GM18502 (cell line): ENCODE results near the gene TMEM165.
"Not testable (repeated sequence)": the region's sequence is repeated elsewhere in the genome, so short reads cannot be mapped to it uniquely, and the experiment has no call there.

Source experiments
- ATAC-seq: cut with Tn5 transposase; IDR thresholded peaks from one replicate; pipeline ENCODE4 v1.9.1; 2021; ENCODE audit warnings: mild to moderate bottlenecking; ENCODE audit not compliant: unreplicated experiment, poor library complexity

TMEM165 gene, protein sequence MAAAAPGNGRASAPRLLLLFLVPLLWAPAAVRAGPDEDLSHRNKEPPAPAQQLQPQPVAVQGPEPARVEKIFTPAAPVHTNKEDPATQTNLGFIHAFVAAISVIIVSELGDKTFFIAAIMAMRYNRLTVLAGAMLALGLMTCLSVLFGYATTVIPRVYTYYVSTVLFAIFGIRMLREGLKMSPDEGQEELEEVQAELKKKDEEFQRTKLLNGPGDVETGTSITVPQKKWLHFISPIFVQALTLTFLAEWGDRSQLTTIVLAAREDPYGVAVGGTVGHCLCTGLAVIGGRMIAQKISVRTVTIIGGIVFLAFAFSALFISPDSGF

DNA sequence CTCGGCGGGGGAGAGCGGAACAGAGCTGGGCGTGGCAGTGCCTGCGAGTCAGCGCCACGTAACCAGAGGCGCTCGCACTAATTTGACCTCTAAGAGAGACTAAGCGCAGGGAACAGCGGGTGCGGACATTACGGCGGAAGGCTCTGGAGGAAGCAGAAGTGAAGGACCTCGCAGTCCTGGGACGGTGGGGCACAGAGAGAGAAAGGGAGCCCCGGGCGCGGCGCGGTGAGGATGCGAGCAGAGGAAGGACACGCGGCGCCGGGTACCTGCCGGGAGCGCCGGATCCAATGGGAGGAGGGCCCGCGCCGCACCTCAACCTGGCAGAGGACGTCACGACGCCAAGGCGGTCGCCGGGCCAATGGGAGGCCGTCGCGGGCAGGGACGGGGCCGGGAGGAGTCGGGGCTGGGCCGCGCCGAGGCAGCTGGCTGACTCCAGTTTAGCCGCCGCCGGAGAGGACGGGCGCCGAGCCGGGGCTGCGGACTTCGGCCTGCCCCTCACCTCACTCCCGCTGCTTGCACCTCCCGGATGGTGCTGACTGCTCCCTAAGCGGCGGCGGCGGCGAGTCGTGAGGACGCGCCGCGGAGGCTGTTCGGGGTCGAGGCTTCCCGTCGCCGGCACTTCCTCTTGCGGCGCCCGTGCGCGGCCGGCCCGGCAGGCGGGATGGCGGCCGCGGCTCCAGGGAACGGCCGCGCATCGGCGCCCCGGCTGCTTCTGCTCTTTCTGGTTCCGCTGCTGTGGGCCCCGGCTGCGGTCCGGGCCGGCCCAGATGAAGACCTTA lies at the start of gene TMEM165:
Gene TMEM165 (plus strand): TSS at position 429 of the 779 bp plus-strand sequence. CDS start 233 bp downstream, at position 662.
- peak; percentile 94 for ATAC-seq

DNA sequence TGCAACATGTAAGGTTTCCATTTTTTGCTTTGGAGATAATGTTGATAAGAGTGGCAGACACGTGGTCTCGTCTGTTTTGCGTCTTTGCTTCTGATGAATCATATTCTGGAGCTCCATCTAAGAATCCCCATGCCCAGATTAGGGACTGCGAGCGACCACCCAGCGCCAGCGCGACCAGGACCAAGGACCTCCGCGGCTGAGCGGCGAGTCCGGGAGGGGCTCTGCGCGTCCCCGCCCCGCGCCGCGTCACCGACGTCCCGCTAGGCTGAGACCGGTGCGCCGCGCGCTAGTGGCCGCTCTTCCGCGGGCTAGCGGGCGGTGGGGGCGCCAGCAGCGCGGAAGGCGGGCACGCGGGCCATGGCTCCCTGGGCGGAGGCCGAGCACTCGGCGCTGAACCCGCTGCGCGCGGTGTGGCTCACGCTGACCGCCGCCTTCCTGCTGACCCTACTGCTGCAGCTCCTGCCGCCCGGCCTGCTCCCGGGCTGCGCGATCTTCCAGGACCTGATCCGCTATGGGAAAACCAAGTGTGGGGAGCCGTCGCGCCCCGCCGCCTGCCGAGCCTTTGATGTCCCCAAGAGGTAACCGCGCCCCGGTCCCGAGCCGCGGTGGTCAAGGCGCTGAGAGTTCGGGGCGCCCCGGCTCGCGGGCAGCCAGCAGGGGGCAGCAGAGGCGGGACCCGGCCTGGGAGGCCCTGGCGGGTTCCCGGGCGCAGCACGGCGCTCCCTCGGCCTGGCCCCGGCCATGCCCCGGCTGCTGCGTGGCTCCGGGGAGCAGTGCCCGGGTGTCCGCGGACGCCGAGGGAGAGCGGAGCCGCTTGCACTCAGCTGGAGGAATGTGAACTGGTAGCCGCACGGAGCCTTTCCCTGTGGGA lies 49.5 kb upstream of the TMEM165 start, which contains the start of gene SRD5A3:
Gene SRD5A3 (plus strand): TSS at position 263 of the 871 bp plus-strand sequence. CDS start 95 bp downstream, at position 358.
- peak; percentile 95 for ATAC-seq

DNA sequence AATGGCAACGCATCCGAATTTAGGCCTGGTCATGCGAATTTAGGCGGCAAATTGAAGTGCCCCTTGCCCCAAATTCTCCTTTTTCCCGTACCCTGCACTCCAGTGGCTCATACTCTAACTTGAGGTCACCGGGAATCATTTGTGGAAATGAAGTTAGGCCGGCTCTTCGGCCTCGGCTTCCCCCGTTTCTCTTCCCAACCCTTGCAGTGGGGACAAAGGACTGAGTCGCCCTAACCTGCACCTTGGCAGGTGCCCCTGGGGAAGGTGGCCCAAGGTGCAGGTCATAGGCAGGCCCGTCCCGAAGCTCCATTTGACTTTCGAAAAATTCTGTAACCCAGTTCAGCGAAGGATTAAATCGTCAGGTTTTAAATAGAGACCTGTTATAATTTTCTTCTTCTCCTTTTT lies 48.9 kb upstream of the TMEM165 start:
- ATAC-seq: no peak

DNA sequence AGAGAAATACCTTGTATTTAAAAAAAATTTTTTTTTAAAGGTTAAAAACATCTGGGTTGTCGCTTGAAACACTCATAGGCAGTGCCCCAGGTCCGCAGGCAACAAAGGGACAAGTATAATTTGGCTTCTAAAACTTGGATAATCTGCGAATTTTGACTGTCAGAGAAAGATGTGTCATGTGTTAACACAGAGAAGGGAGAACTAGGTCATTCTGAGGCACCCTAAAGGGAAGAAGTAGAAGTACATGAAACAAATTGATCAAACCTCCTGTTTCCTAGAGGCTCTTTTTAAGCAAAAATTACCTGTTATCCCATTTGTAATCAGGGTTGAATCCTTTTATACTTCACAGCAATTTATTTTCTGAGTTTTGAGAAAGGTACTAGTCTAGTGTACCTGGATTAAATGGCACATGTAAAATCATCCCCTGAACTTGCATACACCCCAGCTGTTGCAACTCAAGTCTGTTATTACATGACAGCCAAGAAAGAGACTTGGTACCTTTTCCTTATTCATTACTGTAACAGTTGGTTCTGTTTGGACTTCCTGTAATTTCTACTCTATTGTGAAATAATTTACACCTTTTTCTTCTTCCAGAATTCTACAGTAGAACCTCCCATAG lies 48.0 kb upstream of the TMEM165 start:
- ATAC-seq: no peak

DNA sequence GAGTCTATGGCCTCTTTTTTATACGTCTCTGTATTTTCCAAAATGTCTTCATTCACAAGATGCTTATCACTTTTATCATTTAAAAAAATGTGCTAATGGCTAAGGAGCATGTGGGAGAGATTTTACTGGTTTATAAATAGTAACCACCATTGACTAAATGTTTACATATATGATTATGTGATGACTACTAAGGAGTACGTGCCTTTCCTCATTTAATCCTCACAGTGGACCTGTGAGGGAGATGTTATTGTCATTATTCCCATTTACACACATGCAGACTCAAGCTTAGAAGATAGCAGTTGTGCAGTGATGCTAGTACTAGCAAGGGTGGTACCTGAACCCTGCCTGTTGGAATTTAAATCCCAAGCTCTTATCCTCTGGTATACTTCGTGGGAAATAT lies 47.3 kb upstream of the TMEM165 start:
- no peak for ATAC-seq

DNA sequence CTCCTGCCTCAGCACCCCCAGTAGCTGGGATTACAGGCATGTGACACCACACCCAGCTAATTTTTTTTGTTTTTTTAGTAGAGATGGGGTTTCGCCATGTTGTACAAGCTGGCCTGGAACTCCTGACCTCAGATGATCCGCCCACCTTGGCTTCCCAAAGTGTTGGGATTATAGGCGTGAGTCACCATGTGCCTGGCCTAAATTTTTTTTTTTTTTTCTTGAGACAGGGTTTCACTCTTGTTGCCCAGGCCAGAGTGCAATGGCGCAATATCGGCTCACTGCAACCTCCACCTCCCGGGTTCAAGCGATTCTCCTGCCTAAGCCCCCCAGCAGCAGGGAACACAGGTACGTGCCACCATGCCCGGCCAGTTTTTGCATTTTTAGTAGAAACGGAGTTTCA lies 44.9 kb upstream of the TMEM165 start:
- ATAC-seq: not testable (repeated sequence)

DNA sequence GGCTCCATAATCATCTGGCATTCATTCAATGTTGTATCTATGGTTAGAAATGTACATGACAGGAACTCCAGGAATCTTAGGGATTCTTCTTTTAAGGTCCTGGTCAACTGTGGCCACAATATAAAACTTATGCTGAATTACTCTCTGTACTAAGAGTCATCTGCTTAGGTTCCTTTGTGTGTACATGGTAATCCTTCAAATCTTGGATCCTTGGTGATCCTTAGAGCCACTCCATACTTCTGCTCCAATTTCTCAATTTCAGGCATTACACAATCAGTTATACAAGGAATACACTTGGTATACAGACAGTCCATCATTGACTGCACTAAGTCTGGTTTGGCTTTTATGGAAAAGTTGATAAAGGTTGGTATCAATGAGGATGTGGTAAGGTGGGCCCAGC lies 43.9 kb upstream of the TMEM165 start:
- no peak for ATAC-seq

DNA sequence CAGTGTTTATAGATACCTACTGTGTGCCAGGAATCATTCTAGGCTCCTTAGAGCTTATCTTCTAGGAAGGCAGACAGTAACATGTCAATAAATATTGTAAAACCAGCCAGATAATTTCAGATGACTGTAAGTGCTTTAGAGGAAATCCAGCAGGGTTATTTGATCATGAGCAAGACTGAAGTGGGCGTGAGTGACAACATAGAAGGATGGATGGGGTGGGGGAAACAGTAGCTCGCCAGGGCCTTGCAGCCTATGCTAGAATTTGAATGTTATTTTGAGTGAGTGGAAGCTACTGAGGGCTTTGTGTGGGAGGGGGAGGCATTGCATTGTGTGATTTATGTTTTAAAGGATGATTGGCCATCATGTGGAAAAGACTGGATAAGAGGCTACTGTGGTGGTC lies 43.0 kb upstream of the TMEM165 start:
- ATAC-seq: no peak

DNA sequence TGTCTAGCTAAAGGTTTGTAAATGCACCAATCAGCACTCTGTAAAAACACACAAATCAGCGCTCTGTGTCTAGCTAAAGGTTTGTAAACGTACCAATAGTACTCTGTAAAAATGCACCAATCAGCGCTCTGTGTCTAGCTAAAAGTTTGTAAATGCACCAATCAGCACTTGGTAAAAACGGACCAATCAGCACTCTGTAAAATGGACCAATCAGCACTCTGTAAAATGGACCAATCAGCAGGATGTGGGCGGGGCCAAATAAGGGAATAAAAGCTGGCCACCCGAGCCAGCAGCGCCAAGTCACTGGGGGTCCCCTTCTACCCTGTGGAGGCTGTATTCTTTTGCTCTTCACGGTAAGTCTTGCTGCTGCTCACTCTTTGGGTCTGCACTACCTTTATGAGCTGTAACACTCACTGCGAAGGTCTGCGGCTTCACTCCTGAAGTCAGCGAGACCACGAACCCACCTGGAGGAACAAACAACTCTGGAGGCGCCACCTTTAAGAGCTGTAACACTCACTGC lies 42.5 kb upstream of the TMEM165 start:
- ATAC-seq: not testable (repeated sequence)

DNA sequence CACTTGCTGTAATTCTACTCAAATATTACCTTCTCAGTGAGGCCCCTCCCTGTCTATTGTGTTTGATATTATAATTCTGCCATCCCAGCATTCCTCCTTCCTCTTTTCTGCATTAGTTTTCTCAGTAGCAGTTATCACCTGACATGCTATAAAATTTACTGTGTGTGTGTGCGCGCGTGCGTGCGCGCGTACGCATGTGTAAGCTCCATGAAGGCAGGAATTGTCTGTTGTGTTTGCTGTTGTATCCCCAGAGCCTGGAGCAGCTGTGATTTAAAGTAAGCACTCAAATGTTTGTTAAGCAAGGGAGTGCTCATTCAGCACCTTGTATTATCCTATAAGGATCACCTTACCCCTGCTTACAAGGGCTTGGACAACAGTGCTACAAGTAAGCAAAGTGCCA lies 41.1 kb upstream of the TMEM165 start:
- ATAC-seq: no peak

DNA sequence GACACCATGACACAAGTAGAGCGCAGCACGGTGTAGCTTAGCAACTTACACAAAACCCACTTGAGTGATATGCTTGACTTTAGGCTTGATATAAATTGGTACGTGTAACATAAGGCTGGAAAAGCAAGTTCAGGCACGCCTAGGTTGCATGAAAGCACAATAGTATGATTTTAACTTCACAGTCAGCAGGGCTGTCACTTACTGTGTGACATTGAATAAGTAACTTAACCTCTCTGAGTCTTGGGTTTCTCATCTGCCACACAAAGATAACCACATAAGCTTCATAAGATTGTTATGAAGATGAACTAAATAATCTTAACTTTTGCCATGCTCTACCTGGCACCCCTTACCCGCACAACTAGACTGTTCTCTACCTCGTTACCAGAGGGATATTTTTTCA lies 40.2 kb upstream of the TMEM165 start:
- ATAC-seq: no peak

DNA sequence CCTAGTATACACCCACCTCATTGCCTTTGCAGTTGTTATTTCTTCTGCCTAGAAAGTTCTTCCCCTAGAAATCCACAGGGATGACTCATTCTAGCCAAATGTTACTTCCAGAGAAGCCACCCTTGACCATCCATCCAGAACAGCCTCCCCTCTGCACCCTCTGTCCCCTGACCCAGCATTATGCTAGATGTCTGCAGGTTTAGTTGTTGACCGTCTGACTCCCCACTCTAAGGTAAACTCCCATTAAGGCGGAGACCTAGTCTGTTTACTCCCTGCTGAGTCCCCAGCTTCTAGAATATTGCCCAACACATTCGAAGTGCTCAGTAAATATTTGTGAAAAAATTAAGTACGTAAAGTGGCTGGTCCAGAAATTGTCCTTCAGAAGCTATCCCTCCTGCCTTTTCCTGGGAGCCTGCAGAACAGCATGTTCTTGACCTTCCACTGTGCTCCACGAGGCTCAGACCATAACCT lies 38.7 kb upstream of the TMEM165 start:
- no peak for ATAC-seq

DNA sequence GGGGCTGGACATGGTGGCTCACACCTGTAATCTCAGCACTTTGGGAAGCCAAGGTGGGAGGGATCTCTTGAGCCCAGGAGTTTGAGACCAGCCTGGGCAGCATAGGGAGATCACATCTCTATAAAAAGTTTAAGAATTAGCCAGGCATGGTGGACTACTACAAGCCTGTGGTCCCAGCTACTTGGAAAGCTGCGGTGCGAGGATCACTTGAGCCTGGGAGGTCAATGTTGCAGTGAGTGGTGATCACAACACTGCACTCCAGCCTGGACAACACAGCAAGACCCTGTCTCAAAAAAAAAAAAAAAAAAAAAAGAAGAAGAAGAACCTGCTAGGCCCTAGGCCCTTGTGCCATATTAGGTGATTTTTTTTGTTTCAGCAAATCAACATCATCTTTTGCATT lies 37.5 kb upstream of the TMEM165 start:
- ATAC-seq: peak; percentile 10

DNA sequence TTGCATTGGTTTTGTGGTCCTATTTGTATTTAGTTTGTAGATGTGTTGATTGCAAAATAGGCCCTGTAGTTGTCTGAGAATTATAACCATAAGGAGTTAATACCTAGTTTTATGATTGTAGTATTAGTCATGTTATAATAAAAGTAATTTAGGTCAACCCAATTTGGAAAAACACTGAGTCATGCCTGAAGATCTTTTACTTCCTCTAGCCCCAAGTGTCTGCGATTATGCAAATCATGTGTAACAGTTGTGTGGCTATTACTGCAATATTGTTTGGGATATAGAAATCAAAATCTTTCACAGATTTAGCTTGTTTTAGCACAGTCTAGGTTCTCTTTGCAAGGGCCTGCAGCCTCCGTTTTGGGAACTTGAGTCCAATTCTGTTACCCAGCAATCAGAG lies 37.1 kb upstream of the TMEM165 start:
- peak; percentile 87 for ATAC-seq

DNA sequence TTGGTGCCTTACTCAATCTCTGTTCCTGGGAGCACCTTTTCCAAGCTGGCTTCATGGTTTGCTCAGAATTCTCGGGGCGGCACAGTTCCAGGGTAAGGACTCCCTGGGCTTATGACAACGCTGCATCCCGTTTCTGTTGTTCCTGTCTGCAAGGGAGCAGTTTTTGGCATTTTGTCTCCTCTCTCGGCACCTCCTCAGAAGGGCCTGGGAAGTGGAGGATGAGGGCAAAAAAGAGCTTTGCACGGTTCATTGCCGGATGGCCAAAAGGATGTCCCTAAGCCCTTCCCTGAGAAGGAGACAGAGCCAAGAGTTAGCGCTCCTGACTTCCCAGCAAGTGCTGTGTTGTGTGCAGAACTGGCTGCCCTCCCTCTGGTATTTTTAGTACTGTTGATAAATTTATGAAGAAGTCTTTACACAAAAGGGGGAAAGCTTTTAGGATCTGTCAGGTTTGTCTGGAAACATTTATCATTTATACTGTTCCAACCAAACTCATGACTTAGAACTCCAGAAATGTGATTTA lies 36.3 kb upstream of the TMEM165 start:
- no peak for ATAC-seq

DNA sequence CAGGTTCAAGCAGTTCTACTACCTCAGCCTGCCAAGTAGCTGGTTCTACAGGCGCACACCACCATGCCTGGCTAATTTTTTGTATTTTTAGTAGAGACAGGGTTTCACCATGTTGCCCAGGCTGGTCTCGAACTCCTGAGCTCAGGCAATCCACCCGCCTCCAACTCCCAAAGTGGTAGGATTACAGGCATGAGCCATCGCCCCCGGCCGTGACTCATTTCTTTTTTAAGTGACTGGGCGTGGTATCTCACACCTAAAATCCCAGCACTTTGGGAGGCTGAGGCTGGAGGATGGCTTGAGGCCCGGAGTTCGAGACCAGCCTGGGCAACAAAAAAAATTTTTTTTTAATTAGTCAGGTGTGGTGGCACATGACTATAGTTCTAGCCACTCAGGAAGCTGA lies 32.8 kb upstream of the TMEM165 start:
- ATAC-seq: not testable (repeated sequence)

DNA sequence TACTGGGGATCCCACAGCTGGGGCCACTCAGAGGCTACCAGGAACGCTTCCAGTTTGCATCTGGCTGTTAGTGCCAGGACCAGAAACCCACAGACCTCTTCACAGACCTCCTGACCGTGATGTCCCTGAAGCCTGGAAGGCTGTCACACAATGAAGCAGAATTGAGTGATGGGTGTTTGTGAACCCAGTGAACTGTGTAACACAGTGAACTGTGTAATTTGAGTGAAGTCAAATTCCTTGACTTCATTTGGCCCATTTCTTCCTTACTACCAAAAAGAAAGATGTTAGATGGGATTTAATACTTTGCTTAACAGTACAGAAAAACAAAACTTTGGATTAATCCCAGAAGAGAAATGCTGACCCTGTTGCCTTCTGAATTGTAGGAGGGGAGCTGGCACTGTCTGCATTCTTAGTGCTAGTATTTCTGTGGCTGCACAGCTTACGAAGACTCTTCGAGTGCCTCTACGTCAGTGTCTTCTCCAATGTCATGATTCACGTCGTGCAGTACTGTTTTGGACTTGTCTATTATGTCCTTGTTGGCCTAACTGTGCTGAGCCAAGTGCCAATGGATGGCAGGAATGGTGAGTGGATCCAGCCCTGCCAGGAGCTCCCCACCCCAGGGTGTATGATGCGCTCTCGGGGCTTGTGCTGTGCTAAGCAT lies 31.9 kb upstream of the TMEM165 start:
- no peak for ATAC-seq

DNA sequence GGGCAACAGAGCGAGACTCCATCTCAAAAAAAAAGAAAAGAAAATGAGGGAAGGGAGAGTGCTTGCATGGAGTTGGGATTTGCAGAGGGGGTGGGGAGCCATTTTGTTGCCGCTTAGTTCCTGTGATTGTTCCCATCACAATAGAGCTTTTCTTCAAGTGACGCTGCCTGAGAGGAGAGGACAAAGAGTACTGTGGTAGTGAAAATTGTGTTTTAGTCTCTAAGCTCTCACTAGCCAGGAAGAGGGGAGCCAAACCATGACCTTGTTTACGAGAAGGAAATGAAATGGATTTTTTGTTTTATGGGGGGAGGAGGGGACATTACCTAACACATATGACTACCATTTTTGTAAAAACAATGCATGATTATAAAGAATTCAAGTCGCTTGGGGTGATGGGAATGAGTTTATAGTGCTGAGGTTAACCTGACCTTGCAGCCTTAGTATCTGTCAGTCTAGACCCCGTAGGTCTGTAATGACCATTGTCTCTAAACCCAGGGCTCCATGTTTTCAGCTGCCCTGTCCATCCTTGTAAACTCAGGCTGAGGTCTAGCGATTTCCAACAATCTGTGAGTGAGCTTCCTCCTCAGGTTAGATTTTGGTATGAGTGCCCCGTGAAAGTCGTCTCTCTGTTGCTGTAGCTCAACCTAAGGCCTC lies 30.9 kb upstream of the TMEM165 start:
- no peak for ATAC-seq

DNA sequence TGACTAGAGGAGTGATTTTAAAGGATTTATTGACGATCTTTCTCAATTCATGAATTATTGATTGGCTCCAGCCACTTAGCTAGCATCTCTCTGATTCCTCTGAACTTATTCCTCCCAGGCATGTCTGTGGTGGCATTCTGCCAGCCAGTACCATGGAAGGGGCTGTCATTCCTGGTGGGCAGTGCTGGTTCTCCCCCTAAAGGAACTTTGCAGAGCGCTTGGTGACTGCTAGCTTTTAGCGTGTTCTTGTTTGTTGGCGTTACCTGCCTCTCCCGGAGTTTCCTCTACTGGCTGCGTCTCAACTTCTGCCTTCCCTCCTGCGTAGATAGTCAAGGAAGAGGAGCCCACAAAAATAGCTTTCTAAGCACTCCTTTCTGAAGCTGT lies 30.4 kb upstream of the TMEM165 start:
- ATAC-seq: no peak
